Esophagus squamous epithelium (tissue), 5 donors: ENCODE measurements around the gene SPEG. TPM values are rescaled to one million over a fixed set of nuclear protein-coding genes. Genes with fewer than 3 reads are reported as not detected.

ENCODE experiments used
- DNase-seq: peaks from one replicate; lab custom pipeline; 2025; lab: John Stamatoyannopoulos, UW
- H3K27ac ChIP-seq, 4 donors: fragments of 200-600 bp; sonication (generic); one replicate each; pipeline ENCODE4 v1.5.1; 2016 to 2019; ENCODE audit warnings: mild to moderate bottlenecking in 1 of 4
- H3K27me3 ChIP-seq, 4 donors: fragments of 200-600 bp; sonication (generic); 1 replicate in 3 of 4; 2 replicates in 1 of 4; pipeline versions ENCODE4 v1.5.1 to v1.6.0; 2017 to 2021; ENCODE audit warnings: antibody characterized with exemption in 1 of 4
- H3K36me3 ChIP-seq, 3 donors: fragments of 200-600 bp; sonication (generic); one replicate each; pipeline ENCODE4 v1.5.1; 2016 to 2019
- H3K4me1 ChIP-seq, 3 donors: fragments of 200-600 bp; sonication (generic); one replicate each; pipeline ENCODE4 v1.5.1; 2017 to 2019
- H3K4me3 ChIP-seq, 4 donors: fragments of 200-600 bp; sonication (generic); 1 replicate in 3 of 4; 2 replicates in 1 of 4; pipeline ENCODE4 v1.5.1; 2016 to 2019; ENCODE audit warnings: mild to moderate bottlenecking in 2 of 4, moderate library complexity in 1 of 4
- H3K9me3 ChIP-seq, 3 donors: fragments of 200-600 bp; sonication (generic); one replicate each; pipeline ENCODE4 v1.5.1; 2016 to 2019
- POLR2A ChIP-seq, 4 donors: fragments of 450-650 bp; IDR thresholded peaks; one replicate each; pipeline ENCODE4 v1.6.1; 2017; ENCODE audit warnings: antibody characterized with exemption in 4 of 4, mild to moderate bottlenecking in 4 of 4, moderate library complexity in 3 of 4
- WGBS, 2 donors: methylation state at CpG; one replicate each; pipeline ENCODE4 v1.1.5; 2018; 5-methylcytosine and 5-hydroxymethylcytosine counted together
- intact Hi-C: fragments of 100-400 bp; cut with DNase I; formaldehyde crosslinking; loops from one replicate; pipeline ENCODE4 v1.15.0; 2022
- total RNA-seq, 4 donors: library from RNA; depleted of rRNA; stranded (reverse); fragments of >200 nt; gene quantifications; one replicate each; pipeline ENCODE4 v1.1.0, GENCODE V29; 2016
- TF ChIP-seq, protein P1 (sequence below), 6 experiments: fragments of 450-650 bp in 4 of 6; fragments of 200-600 bp in 2 of 6; sonication (generic) in 2 of 6; IDR thresholded peaks; one replicate each; pipeline ENCODE4 v1.5.1; 2016 to 2019; ENCODE audit warnings: antibody characterized with exemption in 6 of 6, mild to moderate bottlenecking in 4 of 6, moderate library complexity in 4 of 6
- donor health status: DM: yes; HTN: yes; CAD: no.

Gene SPEG
- total RNA-seq, 4 donors from 2014 or later = 3.8 to 29.0 (median 5.0) TPM

DNA sequence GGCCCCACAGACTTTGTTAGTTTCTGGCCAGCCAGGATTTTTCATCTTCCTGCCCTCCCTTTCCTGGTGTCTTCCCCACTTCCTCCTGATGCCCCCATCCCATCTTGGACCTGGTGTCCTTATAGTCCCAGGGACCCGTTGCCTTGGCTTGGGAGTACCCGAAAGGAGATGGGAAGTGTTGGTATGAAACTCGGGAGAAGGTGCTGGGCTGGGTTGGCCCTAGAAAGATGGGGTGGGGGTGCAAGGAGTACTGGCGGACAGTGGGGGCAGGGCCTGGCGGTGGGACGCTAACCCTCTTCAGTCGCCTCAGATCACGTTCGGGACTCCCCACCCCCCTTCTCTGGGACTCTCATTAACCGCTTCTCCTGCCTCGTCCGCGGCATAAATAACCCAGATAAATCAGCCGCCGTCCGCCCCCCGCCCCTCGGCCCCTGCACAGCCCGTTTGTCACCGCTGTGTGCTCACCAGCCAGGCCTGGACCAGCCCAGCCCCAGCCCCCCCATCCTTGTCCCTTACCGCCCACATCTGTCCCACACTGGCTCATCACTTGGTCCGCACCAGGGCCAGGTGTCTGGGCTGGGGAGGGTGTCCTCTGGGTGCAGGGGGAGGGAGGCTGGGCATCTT is 76.0 kb downstream of the SPEG start:
- peak overlapping the region in 1 of 4 donors; percentile 55 for H3K4me3 ChIP-seq
- H3K27me3 ChIP-seq = peaks cover 5 to 77% (median 20%) of the 10 kb centered on the region in 4 donors
- WGBS, 2 donors = 13 to 33% methylated on average over 7 to 19 of the region's 22 CpGs
- no peaks in the 10 kb centered on the region for H3K9me3 ChIP-seq
- no peak for TF ChIP-seq POLR2A (IDR thresholded peaks at IDR 0.05)
- TF ChIP-seq, protein P1, sequence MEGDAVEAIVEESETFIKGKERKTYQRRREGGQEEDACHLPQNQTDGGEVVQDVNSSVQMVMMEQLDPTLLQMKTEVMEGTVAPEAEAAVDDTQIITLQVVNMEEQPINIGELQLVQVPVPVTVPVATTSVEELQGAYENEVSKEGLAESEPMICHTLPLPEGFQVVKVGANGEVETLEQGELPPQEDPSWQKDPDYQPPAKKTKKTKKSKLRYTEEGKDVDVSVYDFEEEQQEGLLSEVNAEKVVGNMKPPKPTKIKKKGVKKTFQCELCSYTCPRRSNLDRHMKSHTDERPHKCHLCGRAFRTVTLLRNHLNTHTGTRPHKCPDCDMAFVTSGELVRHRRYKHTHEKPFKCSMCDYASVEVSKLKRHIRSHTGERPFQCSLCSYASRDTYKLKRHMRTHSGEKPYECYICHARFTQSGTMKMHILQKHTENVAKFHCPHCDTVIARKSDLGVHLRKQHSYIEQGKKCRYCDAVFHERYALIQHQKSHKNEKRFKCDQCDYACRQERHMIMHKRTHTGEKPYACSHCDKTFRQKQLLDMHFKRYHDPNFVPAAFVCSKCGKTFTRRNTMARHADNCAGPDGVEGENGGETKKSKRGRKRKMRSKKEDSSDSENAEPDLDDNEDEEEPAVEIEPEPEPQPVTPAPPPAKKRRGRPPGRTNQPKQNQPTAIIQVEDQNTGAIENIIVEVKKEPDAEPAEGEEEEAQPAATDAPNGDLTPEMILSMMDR (IDR thresholded peaks at IDR 0.05) = no peak
- H3K4me1 ChIP-seq = peaks cover 14 to 49% (median 16%) of the 10 kb centered on the region in 3 donors
- no peak overlapping the region for H3K27ac ChIP-seq
- peaks cover 0 to 15% (median 0%) of the 10 kb centered on the region in 3 donors for H3K36me3 ChIP-seq
- intact Hi-C loops = no loop called here
- DNase-seq = no peak

DNA sequence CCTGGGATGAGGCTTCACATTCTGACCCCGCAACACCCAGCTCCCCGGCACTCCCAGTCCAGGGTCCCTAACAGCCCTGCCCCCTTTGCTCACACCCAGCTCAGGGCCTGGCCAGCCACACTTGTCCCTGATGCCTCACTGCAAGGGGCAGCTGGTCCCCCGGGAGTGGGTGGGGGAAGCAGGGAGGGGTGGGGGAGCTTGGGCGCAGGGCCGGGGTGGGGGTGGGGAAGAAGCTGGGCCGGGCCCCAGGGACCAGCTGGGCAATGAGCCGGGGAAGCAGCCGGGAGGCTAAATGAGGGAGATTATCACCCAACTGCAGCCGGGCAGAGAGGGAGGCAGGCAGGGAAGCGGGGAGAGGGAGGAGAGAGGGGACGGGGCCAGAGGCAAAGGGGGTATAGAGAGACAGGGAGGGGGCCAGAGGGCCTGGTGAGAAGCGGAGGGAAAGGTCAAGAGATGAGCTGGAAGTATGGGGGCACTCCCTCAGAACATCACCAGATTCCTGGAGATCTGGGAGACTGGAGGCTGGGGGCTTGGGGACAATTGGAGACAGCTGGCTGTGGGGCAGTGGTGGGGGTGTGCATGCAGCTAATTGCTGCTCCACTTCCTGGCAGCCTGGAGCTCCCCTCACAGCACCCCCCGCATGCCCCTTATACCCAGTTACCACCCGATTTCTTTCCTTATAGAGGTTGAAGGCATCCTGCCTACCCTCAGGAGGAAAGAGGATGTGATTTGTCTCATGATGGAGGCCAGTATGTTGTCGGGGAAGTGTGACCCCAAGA is 77.1 kb downstream of the SPEG start:
- 23 to 26% methylated on average over 6 to 11 of the region's 15 CpGs for WGBS, 2 donors
- TF ChIP-seq, protein P1 (IDR thresholded peaks at IDR 0.05) = no peak
- TF ChIP-seq POLR2A (IDR thresholded peaks at IDR 0.05) = no peak
- DNase-seq = no peak
- H3K4me3 ChIP-seq = no peak overlapping the region
- intact Hi-C loops = no loop called here
- H3K36me3 ChIP-seq = peaks cover 0 to 4% (median 0%) of the 10 kb centered on the region in 3 donors
- H3K27me3 ChIP-seq = peaks cover 5 to 88% (median 20%) of the 10 kb centered on the region in 4 donors
- H3K9me3 ChIP-seq = no peaks in the 10 kb centered on the region
- H3K27ac ChIP-seq = no peak overlapping the region
- H3K4me1 ChIP-seq = peaks cover 14 to 49% (median 16%) of the 10 kb centered on the region in 3 donors

DNA sequence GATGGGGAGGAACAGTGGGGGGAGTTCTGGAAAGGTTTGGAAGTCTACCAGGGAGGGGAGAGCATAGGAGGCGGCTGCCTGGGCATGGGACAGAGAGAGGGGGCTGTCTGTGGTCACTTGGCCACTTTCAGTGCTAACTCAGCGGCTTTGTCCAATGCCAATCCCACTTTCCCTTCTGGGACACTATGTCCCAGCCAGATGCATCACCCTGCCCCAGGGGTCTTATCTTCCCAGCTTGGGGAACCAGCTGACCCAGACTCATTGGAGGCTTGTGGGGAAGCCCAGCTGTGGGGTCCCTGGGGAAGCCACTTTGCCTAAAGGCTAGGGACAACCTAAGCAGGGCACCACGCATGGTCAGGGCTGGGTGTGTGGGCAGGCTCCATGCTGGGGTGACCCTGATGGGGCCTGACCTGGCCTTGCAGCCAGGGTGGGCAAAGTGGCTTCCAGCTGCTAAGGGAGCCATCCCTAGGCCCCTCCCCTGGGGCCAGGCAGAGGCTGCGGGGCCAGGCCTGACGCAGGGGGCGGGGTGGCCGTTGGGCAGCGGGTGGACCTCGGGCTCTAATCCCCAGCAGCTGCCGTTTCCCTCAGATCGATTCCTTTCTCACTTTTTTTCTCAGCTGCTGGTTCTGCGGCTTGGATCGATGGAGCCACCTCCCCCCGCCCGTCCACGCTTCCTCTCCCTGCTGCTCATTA is 78.0 kb downstream of the SPEG start:
- no peak overlapping the region for H3K27ac ChIP-seq
- intact Hi-C loops = no loop called here
- H3K4me3 ChIP-seq = no peak overlapping the region
- WGBS, 2 donors = 10 to 45% methylated on average over 4 to 14 of the region's 16 CpGs
- DNase-seq = no peak
- no peak for TF ChIP-seq POLR2A (IDR thresholded peaks at IDR 0.05)
- TF ChIP-seq, protein P1 (IDR thresholded peaks at IDR 0.05) = no peak
- peaks cover 14 to 49% (median 16%) of the 10 kb centered on the region in 3 donors for H3K4me1 ChIP-seq
- no peaks in the 10 kb centered on the region for H3K36me3 ChIP-seq
- no peaks in the 10 kb centered on the region for H3K9me3 ChIP-seq
- peaks cover 5 to 97% (median 20%) of the 10 kb centered on the region in 4 donors for H3K27me3 ChIP-seq

DNA sequence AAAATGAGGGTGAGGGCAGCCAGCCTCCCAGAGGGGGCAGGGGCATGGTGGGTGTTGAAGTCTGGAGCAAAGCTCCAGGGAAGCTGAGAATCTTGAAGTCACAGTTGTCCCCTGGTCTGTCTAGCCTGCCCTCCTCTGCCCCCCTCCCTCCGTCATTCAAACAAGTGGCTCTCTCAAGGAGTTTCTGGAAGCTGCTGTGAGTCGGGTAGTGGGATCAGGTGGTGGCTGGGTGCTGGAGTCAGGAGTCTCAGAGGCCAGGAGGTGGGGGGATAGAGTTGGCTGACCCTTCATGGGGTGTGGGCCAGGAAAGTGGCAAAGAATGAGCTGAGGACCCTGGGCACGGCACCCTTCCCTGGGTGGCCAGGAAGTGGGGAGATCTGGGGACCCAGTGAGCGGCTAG is 79.1 kb downstream of the SPEG start:
- WGBS, 2 donors = 0% methylated on average over 1 of the region's 4 CpGs; no CpG with 5 or more reads in 1 of the 2 donors
- Histone ChIP-seq H3K27ac (no peak overlapping the region), H3K36me3 (no peaks in the 10 kb centered on the region), H3K4me3 (peak overlapping the region in 1 of 4 donors; percentile 23), H3K9me3 (no peaks in the 10 kb centered on the region), H3K27me3 (peaks cover 5 to 100% (median 20%) of the 10 kb centered on the region in 4 donors), H3K4me1 (peaks cover 14 to 39% (median 16%) of the 10 kb centered on the region in 3 donors)
- DNase-seq = no peak
- TF ChIP-seq, protein P1 (IDR thresholded peaks at IDR 0.05) = no peak
- TF ChIP-seq POLR2A (IDR thresholded peaks at IDR 0.05) = no peak
- intact Hi-C loops = no loop called here
